HepG2 (cell line): ENCODE measurements around the gene CIAO2B. TPM values are rescaled to one million over a fixed set of nuclear protein-coding genes. Genes with fewer than 3 reads are reported as not detected.

ENCODE experiments used
- DRAP1 ChIP-seq: IDR thresholded peaks from 2 replicates; pipeline ENCODE4 v1.6.1; 2016; ENCODE audit warnings: missing genetic modification reagents, missing compliant biosample characterization
- FIP1L1 ChIP-seq: fragments of 200-400 bp; formaldehyde crosslinking; IDR thresholded peaks from 2 replicates; pipeline ENCODE4 v1.6.1; 2018; ENCODE audit warnings: low read depth, mild to moderate bottlenecking, low read length, moderate library complexity, borderline replicate concordance; ENCODE audit not compliant: insufficient read depth
- GMEB2 ChIP-seq: IDR thresholded peaks from 2 replicates; pipeline ENCODE4 v1.6.1; 2016; ENCODE audit warnings: missing biosample characterization, missing genetic modification reagents, low read depth
- NCOR1 ChIP-seq: fragments of 200-600 bp; sonication (generic); IDR thresholded peaks from 2 replicates; pipeline ENCODE4 v1.7.0; 2017; ENCODE audit warnings: antibody characterized with exemption, low read length, borderline replicate concordance
- RBM39 ChIP-seq: fragments of 200-400 bp; formaldehyde crosslinking; IDR thresholded peaks from one replicate; pipeline ENCODE4 v1.6.1; 2018; ENCODE audit warnings: antibody characterized with exemption, mild to moderate bottlenecking, low read depth, low read length; ENCODE audit not compliant: poor library complexity, severe bottlenecking
- ZFY ChIP-seq: sonication (generic); formaldehyde crosslinking; IDR thresholded peaks from 2 replicates; pipeline ENCODE4 v1.4.0; 2020; ENCODE audit warnings: missing genetic modification reagents
- ZNF609 ChIP-seq: sonication (generic); formaldehyde crosslinking; IDR thresholded peaks from 2 replicates; pipeline ENCODE4 v1.4.0; 2020; ENCODE audit warnings: mild to moderate bottlenecking, missing genetic modification reagents, borderline replicate concordance
- polyA plus RNA-seq, 8 experiments: library from polyadenylated mRNA; depleted of rRNA in 3 of 8; stranded (reverse) in 7 of 8; unstranded in 1 of 8; fragments of >200 nt; fragmentation: Illumina TruSeq in 4 of 8; extraction: Trizol in 4 of 8; gene quantifications; 2 replicates each; pipeline versions ENCODE4 v1.2.1 to v1.2.3, GENCODE V29; 2011 to 2016; ENCODE audit warnings: low read depth in 4 of 8, missing spikeins in 1 of 8, mixed read lengths in 1 of 8; ENCODE audit not compliant: insufficient read depth in 1 of 8
- total RNA-seq, 5 experiments: library from RNA; depleted of rRNA; stranded (reverse); fragments of >200 nt; fragmentation: Illumina TruSeq; extraction: Trizol; gene quantifications; 2 replicates each; pipeline ENCODE4 v1.2.3, GENCODE V29; 2016; ENCODE audit warnings: low read depth in 1 of 5
- TF ChIP-seq, protein P1 (sequence below): sonication (generic); formaldehyde crosslinking; IDR thresholded peaks from 2 replicates; pipeline ENCODE4 v1.8.0; 2022; ENCODE audit warnings: mild to moderate bottlenecking, missing genetic modification reagents; ENCODE audit not compliant: insufficient replicate concordance
- TF ChIP-seq, protein P2 (sequence below): sonication (generic); formaldehyde crosslinking; IDR thresholded peaks from 2 replicates; pipeline ENCODE4 v1.8.0; 2022; ENCODE audit warnings: missing genetic modification reagents, mild to moderate bottlenecking, moderate library complexity, borderline replicate concordance

Gene CIAO2B
- total and polyA plus RNA-seq, 2 of the 13 experiments (the other 11 are each of a cell fraction or from before 2014, with no cell fraction given), result 157 to 293 TPM

GRCh38 chr16:66935314-66936011, 1.3 kb upstream of the CIAO2B start, which contains the start of gene CES2 (continued):
- TF ChIP-seq ZNF609 (CRISPR knock-in tag) (peak; percentile 50; the same call in 1 of the 2 replicates), RBM39 (peak; percentile 32), ZFY (peak; percentile 81), NCOR1 (no peak), FIP1L1 (no peak), GMEB2 (CRISPR knock-in tag) (no peak), DRAP1 (CRISPR knock-in tag) (peak; percentile 77)
- TF ChIP-seq, protein P1, sequence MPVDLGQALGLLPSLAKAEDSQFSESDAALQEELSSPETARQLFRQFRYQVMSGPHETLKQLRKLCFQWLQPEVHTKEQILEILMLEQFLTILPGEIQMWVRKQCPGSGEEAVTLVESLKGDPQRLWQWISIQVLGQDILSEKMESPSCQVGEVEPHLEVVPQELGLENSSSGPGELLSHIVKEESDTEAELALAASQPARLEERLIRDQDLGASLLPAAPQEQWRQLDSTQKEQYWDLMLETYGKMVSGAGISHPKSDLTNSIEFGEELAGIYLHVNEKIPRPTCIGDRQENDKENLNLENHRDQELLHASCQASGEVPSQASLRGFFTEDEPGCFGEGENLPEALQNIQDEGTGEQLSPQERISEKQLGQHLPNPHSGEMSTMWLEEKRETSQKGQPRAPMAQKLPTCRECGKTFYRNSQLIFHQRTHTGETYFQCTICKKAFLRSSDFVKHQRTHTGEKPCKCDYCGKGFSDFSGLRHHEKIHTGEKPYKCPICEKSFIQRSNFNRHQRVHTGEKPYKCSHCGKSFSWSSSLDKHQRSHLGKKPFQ (CRISPR knock-in tag), result no peak
- TF ChIP-seq, protein P2, sequence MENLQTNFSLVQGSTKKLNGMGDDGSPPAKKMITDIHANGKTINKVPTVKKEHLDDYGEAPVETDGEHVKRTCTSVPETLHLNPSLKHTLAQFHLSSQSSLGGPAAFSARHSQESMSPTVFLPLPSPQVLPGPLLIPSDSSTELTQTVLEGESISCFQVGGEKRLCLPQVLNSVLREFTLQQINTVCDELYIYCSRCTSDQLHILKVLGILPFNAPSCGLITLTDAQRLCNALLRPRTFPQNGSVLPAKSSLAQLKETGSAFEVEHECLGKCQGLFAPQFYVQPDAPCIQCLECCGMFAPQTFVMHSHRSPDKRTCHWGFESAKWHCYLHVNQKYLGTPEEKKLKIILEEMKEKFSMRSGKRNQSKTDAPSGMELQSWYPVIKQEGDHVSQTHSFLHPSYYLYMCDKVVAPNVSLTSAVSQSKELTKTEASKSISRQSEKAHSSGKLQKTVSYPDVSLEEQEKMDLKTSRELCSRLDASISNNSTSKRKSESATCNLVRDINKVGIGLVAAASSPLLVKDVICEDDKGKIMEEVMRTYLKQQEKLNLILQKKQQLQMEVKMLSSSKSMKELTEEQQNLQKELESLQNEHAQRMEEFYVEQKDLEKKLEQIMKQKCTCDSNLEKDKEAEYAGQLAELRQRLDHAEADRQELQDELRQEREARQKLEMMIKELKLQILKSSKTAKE (CRISPR knock-in tag), result peak; percentile 62; the same call in 1 of the 2 replicates
